Stimulated activated naive CD4-positive, alpha-beta T cell treated with Interleukin-2 at 50 U/mL for 16 hours (primary cell): ENCODE measurements around the gene TAF1A.

Source experiments
- DNase-seq: peaks from one replicate; lab custom pipeline; 2025; lab: John Stamatoyannopoulos, UW

Gene TAF1A

GRCh38 chr1:222535455-222535854 is 54.3 kb downstream of the TAF1A start:
- DNase-seq, result no peak

- no peak for DNase-seq
Observed at GRCh38 chr1:222530852-222531251, 58.9 kb downstream of the TAF1A start.

- no peak for DNase-seq
Observed at GRCh38 chr1:222529916-222530315, 59.8 kb downstream of the TAF1A start.

- no peak for DNase-seq
Observed at GRCh38 chr1:222529181-222529580, 60.6 kb downstream of the TAF1A start.

- DNase-seq, result no peak
Observed at GRCh38 chr1:222525951-222526350, 63.8 kb downstream of the TAF1A start.

- no peak for DNase-seq
Observed at GRCh38 chr1:222523852-222524251, 65.9 kb downstream of the TAF1A start.

- DNase-seq, result no peak
Observed at GRCh38 chr1:222522105-222522915, 67.4 kb downstream of the TAF1A start.

GRCh38 chr1:222521299-222522104 is 68.2 kb downstream of the TAF1A start:
- no peak for DNase-seq
